Measurements from ENCODE around the gene RBM15B. TPM values are rescaled to one million over a fixed set of nuclear protein-coding genes. Genes with fewer than 3 reads are reported as not detected.
"Not testable (repeated sequence)": the region's sequence is repeated elsewhere in the genome, so short reads cannot be mapped to it uniquely, and the experiment has no call there.

The RBM15B gene
- polyA plus RNA-seq, 1 experiment, result 11.9 TPM

DNA sequence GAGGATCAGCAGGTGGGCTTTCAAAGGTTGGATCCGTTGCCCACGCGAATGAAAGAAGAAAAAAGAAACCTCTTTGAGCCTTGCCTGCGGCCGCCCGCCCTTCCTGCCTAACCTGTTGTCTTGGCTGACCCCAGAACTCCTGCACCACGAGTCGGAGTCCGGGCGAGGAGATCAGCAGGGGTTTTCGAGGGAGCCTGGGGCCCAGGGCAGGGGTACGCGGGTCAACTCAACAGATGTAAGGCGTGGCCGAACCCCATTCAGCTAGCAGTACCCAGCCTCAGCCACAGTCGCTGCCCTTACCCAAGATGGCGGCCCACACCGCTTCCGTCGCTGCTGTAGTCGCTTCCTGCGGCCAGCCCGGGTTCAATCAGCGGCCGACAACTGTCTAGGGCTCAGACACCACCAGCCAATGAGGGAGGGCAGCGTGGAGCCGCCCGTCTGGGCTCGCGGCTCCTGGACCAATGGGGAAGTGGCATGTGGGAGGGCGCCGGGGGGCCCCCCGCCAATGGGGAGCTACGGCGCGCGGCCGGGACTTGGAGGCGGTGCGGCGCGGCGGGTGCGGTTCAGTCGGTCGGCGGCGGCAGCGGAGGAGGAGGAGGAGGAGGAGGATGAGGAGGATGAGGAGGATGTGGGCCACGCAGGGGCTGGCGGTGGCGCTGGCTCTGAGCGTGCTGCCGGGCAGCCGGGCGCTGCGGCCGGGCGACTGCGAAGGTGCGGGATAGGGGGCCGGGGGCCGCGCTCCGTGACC is 6.2 kb upstream of the RBM15B start, which contains the start of gene MANF:
MANF (plus strand) TSS at position 566 of the 748 bp plus-strand sequence; CDS start at position 618, 52 bp downstream.
- H3K4me3 ChIP-seq (ENCODE audit: low read depth, low read length), result peak within 1 kb of the TSS; percentile 91
- TF ChIP-seq, protein P1, sequence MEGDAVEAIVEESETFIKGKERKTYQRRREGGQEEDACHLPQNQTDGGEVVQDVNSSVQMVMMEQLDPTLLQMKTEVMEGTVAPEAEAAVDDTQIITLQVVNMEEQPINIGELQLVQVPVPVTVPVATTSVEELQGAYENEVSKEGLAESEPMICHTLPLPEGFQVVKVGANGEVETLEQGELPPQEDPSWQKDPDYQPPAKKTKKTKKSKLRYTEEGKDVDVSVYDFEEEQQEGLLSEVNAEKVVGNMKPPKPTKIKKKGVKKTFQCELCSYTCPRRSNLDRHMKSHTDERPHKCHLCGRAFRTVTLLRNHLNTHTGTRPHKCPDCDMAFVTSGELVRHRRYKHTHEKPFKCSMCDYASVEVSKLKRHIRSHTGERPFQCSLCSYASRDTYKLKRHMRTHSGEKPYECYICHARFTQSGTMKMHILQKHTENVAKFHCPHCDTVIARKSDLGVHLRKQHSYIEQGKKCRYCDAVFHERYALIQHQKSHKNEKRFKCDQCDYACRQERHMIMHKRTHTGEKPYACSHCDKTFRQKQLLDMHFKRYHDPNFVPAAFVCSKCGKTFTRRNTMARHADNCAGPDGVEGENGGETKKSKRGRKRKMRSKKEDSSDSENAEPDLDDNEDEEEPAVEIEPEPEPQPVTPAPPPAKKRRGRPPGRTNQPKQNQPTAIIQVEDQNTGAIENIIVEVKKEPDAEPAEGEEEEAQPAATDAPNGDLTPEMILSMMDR (IDR thresholded peaks at IDR 0.05; ENCODE audit: insufficient read depth, low read depth, low read length), result no peak
- ChIA-PET CTCF (interaction anchor here (1.0 to 3.2 kb wide), 6 partner anchors 9 to 814 kb away, joined by 3 to 14 read pairs (median 5); partner anchors contain the start of genes CISH and MAPKAPK3), POLR2A (interaction anchor here (0.5 to 1.9 kb wide), 6 partner anchors 27 to 783 kb away, joined by 3 to 11 read pairs (median 3); partner anchors contain the start of gene DCAF1)
- DNase-seq (ENCODE audit: low read depth), result peak; percentile 88
- no peaks in the 10 kb centered on the region for H3K27me3 ChIP-seq (ENCODE audit: control insufficient read depth, insufficient read depth, low read length)
- peaks cover 2% of the 10 kb centered on the region; the same call in 1 of the 2 replicates for H3K36me3 ChIP-seq (ENCODE audit: control insufficient read depth, insufficient read depth, low read length)

GRCh38 chr3:51385621-51386091 is 5.4 kb upstream of the RBM15B start:
- POLR2A ChIA-PET, result interaction anchor here (0.5 to 1.9 kb wide), 7 partner anchors 12 to 784 kb away, joined by 3 to 11 read pairs (median 4); partner anchors contain the start of gene DCAF1
- H3K36me3 ChIP-seq (ENCODE audit: control insufficient read depth, insufficient read depth, low read length), result peaks cover 2% of the 10 kb centered on the region; the same call in 1 of the 2 replicates
- no peak for DNase-seq (ENCODE audit: low read depth)

DNA sequence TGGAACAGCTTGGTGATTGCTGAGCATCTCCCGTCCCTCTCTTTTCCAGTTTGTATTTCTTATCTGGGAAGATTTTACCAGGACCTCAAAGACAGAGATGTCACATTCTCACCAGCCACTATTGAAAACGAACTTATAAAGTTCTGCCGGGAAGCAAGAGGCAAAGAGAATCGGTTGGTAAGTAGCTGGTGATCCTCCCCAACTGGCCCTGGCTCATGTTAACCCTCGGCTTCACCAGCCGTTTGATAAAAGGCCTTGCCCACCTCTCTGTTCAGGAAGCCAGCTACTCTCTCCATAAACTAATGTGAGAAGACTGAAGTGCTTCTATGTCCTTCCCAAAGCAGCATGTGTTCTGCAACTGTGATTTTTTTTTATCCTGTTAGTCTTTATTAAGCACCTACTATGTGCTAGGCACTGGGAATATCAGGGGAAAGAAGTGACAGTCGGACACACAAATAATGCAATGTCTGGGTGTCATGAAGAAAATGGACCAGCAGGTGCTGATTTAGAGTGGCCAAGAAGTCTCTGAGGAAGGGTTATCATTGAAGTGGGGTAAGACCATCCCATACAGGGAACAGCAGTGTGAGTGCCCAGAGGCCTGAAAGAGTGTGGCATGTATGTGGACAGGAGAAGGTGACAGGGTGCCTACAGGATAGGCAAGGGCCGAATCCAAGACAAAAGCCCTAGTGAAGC is 4.8 kb upstream of the RBM15B start:
- no peaks in the 10 kb centered on the region for H3K27me3 ChIP-seq (ENCODE audit: control insufficient read depth, insufficient read depth, low read length)
- no peak for DNase-seq (ENCODE audit: low read depth)
- H3K36me3 ChIP-seq (ENCODE audit: control insufficient read depth, insufficient read depth, low read length), result peaks cover 2% of the 10 kb centered on the region; the same call in 1 of the 2 replicates
- ChIA-PET POLR2A (interaction anchor here (0.6 to 1.9 kb wide), 3 partner anchors 11 to 785 kb away, joined by 4 to 11 read pairs (median 5); no protein-coding TSS in a partner anchor), CTCF (interaction anchor here (0.7 to 3.2 kb wide), 5 partner anchors 11 to 775 kb away, joined by 3 to 14 read pairs (median 4); partner anchors contain the start of genes CISH and MAPKAPK3)
- TF ChIP-seq, protein P1 (IDR thresholded peaks at IDR 0.05; ENCODE audit: insufficient read depth, low read depth, low read length), result no peak
- peak overlapping the region; percentile 59 for H3K4me3 ChIP-seq (ENCODE audit: low read depth, low read length)

More at GRCh38 chr3:51385621-51386091, 5.4 kb upstream of the RBM15B start:
- TF ChIP-seq, protein P1 (IDR thresholded peaks at IDR 0.05; ENCODE audit: insufficient read depth, low read depth, low read length), result no peak
- peak overlapping the region; percentile 59 for H3K4me3 ChIP-seq (ENCODE audit: low read depth, low read length)
- no peaks in the 10 kb centered on the region for H3K27me3 ChIP-seq (ENCODE audit: control insufficient read depth, insufficient read depth, low read length)
- CTCF ChIA-PET, result interaction anchor here (0.7 to 3.2 kb wide), 6 partner anchors 11 to 774 kb away, joined by 3 to 14 read pairs (median 4); partner anchors contain the start of genes CISH and MAPKAPK3

DNA sequence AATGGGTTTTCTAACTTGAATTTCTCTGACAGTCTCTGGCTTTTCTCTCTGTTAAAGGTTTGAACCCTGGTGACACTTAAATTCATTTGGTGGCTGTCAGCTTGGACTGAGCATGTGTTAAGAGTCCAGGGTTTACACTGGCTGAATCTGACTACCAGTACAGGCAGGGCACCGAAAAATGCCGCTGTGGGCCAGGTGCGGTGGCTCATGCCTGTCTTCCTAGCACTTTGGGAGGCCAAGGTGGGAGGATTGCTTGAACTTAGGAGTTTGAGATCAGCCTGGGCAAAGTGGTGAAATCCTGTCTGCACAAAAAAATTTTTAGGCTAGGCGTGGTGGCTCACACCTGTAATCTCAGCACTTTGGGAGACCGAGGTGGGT is 4.2 kb upstream of the RBM15B start:
- TF ChIP-seq, protein P1 (IDR thresholded peaks at IDR 0.05; ENCODE audit: insufficient read depth, low read depth, low read length), result no peak
- H3K36me3 ChIP-seq (ENCODE audit: control insufficient read depth, insufficient read depth, low read length), result peaks cover 2% of the 10 kb centered on the region; the same call in 1 of the 2 replicates
- ChIA-PET POLR2A (no interaction called here), CTCF (interaction anchor here (1.0 to 3.2 kb wide), 3 partner anchors 295 to 771 kb away, joined by 3 to 14 read pairs (median 4); partner anchors contain the start of genes ABHD14B and MAPKAPK3)
- no peak for DNase-seq (ENCODE audit: low read depth)
- no peaks in the 10 kb centered on the region for H3K27me3 ChIP-seq (ENCODE audit: control insufficient read depth, insufficient read depth, low read length)
- no peak overlapping the region for H3K4me3 ChIP-seq (ENCODE audit: low read depth, low read length)

- DNase-seq (ENCODE audit: low read depth); H3K27me3 ChIP-seq (ENCODE audit: control insufficient read depth, insufficient read depth, low read length); H3K36me3 ChIP-seq (ENCODE audit: control insufficient read depth, insufficient read depth, low read length); H3K4me3 ChIP-seq (ENCODE audit: low read depth, low read length); POLR2A ChIA-PET: not testable (repeated sequence)
- CTCF ChIA-PET, result interaction anchor here (1.0 to 3.8 kb wide), 4 partner anchors 57 to 772 kb away, joined by 3 to 34 read pairs (median 8); partner anchors contain the start of genes ABHD14B and MAPKAPK3
These were observed 3.8 kb upstream of the RBM15B start for GRCh38 chr3:51387281-51387680.

All from BJ (cell line).